Heart right ventricle (tissue), 16 donors: ENCODE measurements around the gene MED9. TPM values are rescaled to one million over a fixed set of nuclear protein-coding genes. Genes with fewer than 3 reads are reported as not detected.

Source experiments
- ATAC-seq, 8 donors: fragments of 200-7000 bp; cut with Tn5 transposase; one replicate each; pipeline ENCODE4 v1.9.1; 2020; ENCODE audit warnings: mild to moderate bottlenecking in 8 of 8, moderate library complexity in 8 of 8, moderate number of reproducible peaks in 1 of 8
- DNase-seq, 2 donors: peaks; one replicate each; pipeline ENCODE4 v3.0.0-alpha.2; 2020
- H3K27ac ChIP-seq, 10 donors: fragments of 200-600 bp; sonication (generic) in 2 of 10; one replicate each; pipeline versions ENCODE4 v1.5.0 to v1.8.0; 2020 to 2022; ENCODE audit warnings: mild to moderate bottlenecking in 3 of 10
- H3K27me3 ChIP-seq, 7 donors: fragments of 200-600 bp; one replicate each; pipeline ENCODE4 v1.8.0; 2021 to 2022; ENCODE audit warnings: mild to moderate bottlenecking in 2 of 7
- H3K36me3 ChIP-seq, 9 donors: fragments of 200-600 bp; sonication (generic) in 1 of 9; one replicate each; pipeline versions ENCODE4 v1.5.0 to v1.8.0; 2020 to 2022; ENCODE audit warnings: mild to moderate bottlenecking in 2 of 9
- H3K4me1 ChIP-seq, 9 donors: fragments of 200-600 bp; sonication (generic) in 1 of 9; one replicate each; pipeline versions ENCODE4 v1.5.0 to v1.8.0; 2020 to 2022; ENCODE audit warnings: mild to moderate bottlenecking in 4 of 9
- H3K4me3 ChIP-seq, 10 donors: fragments of 200-600 bp; sonication (generic) in 2 of 10; one replicate each; pipeline versions ENCODE4 v1.5.0 to v1.8.0; 2020 to 2022; ENCODE audit warnings: mild to moderate bottlenecking in 7 of 10, moderate library complexity in 2 of 10
- H3K9me3 ChIP-seq, 11 donors: fragments of 200-600 bp in 10 of 11; sonication (generic) in 2 of 11; one replicate each; pipeline versions ENCODE4 v1.5.0 to v1.8.0; 2013 to 2022; ENCODE audit warnings: mild to moderate bottlenecking in 2 of 11, control low read depth in 1 of 11, moderate library complexity in 1 of 11
- CTCF ChIP-seq, 9 donors: fragments of 200-600 bp; sonication (generic) in 2 of 9; IDR thresholded peaks; one replicate each; pipeline versions ENCODE4 v1.5.0 to v1.8.0; 2021 to 2022; ENCODE audit warnings: antibody characterized with exemption in 9 of 9, mild to moderate bottlenecking in 5 of 9, moderate library complexity in 1 of 9
- WGBS, 2 donors: extraction: QIAGEN DNeasy Blood & Tissue Kit; methylation state at CpG; one replicate each; pipeline ENCODE4 v1.1.7; 2013; ENCODE audit warnings: inconsistent platforms in 1 of 2; 5-methylcytosine and 5-hydroxymethylcytosine counted together
- intact Hi-C, 10 donors: fragments of 100-400 bp; cut with DNase I; formaldehyde crosslinking; loops; one replicate each; pipeline versions ENCODE4 v1.11.1 to v1.14.2; 2022
- polyA plus RNA-seq, 2 donors: library from polyadenylated mRNA; stranded (reverse); fragments of 200-250 nt; gene quantifications; one replicate each; pipeline ENCODE4 v1.2.3, GENCODE V29; 2013
- total RNA-seq, 10 donors: library from RNA; stranded (reverse); fragmentation: NEBNext Ultra II Directional in 3 of 10; extraction: Animal tissue kit (Norgen Biotek cat#: 25700) in 3 of 10; gene quantifications; one replicate each; pipeline versions ENCODE4 v1.2.1 to v1.2.4, GENCODE V29; 2021 to 2023
- donor health status: Arrhythmogenic right ventricular cardiomyopathy.
- donor health status: ischemic (EF 13 %, LVEDD 7.1; RV severe dilation, severe dysfunction).
- donor health status: healthy with polysubstance abuse.
- donor health status: DM: no; HTN: yes; CAD: no.
- donor health status: DM: no; HTN: no; CAD: no.
- donor health status: ischemic (EF 25% LVEDD 6.9; RV normal size, moderate dysfunction).
- donor health status: ischemic (EF 25% LVEDD 5.7; RV mildly dilated, moderate dysfunction).
- donor health status: healthy.
- donor health status: DM: yes; HTN: yes; CAD: no.
- donor health status: Ischemic cardiomyopathy.
- donor health status: ischemic (EF 35%, LVEDD 5.7; RV mildly dilated, moderate dysfunction).
- donor health status: nonischemic (EF 11% LVEDD 7.7; RV severe dilation, severe dysfunction).
- donor health status: DM: yes; HTN: yes; CAD: no.
- donor health status: PGD.
- donor health status: ischemic (EF 29% LVEDD 5.4; RV normal size, mild dysfunction).
- donor health status: nonischemic (EF 23%, LVEDD 6.1; RV moderate dilation, normal function).

The MED9 gene
- total and polyA plus RNA-seq, 12 donors, result 31.4 to 42.0 (median 33.6) TPM

- intact Hi-C loops, result loop anchor here in 1 of 10 donors (10.0 kb wide), 1 partner anchor 78 kb away; no protein-coding TSS in a partner anchor
- H3K9me3 ChIP-seq, result no peaks in the 10 kb centered on the region
- H3K27ac ChIP-seq, result no peak overlapping the region
- no peak for DNase-seq
- no peaks in the 10 kb centered on the region for H3K27me3 ChIP-seq
- TF ChIP-seq CTCF (IDR thresholded peaks at IDR 0.05), result no peak
- no peak for ATAC-seq
- no peak overlapping the region for H3K4me3 ChIP-seq
- 68% methylated on average over 6 of the region's 6 CpGs for WGBS, 2 donors
- H3K36me3 ChIP-seq, result no peaks in the 10 kb centered on the region
- H3K4me1 ChIP-seq, result peaks cover 0 to 11% (median 0%) of the 10 kb centered on the region in 9 donors
Measured at GRCh38 chr17:17433000-17433703, 43.6 kb upstream of the MED9 start.

- ATAC-seq (no peak), DNase-seq (no peak)
- TF ChIP-seq CTCF (IDR thresholded peaks at IDR 0.05), result no peak
- Histone ChIP-seq H3K27ac (no peak overlapping the region), H3K36me3 (no peaks in the 10 kb centered on the region), H3K4me1 (peaks cover 0 to 11% (median 0%) of the 10 kb centered on the region in 9 donors), H3K27me3 (no peaks in the 10 kb centered on the region), H3K4me3 (no peak overlapping the region), H3K9me3 (no peaks in the 10 kb centered on the region)
- 42 to 47% methylated on average over 2 of the region's 2 CpGs for WGBS, 2 donors
- intact Hi-C loops, result loop anchor here in 1 of 10 donors (10.0 kb wide), 1 partner anchor 80 kb away; no protein-coding TSS in a partner anchor
Measured at GRCh38 chr17:17434477-17434876, 42.3 kb upstream of the MED9 start.

- intact Hi-C loops, result loop anchor here in 1 of 10 donors (10.0 kb wide), 1 partner anchor 81 kb away; no protein-coding TSS in a partner anchor
- WGBS, 2 donors, result 44 to 50% methylated on average over 4 of the region's 4 CpGs
- no peak for TF ChIP-seq CTCF (IDR thresholded peaks at IDR 0.05)
- H3K27me3 ChIP-seq, result no peaks in the 10 kb centered on the region
- H3K27ac ChIP-seq, result no peak overlapping the region
- DNase-seq (no peak), ATAC-seq (no peak)
- no peaks in the 10 kb centered on the region for H3K36me3 ChIP-seq
- peaks cover 0 to 18% (median 3%) of the 10 kb centered on the region in 9 donors for H3K4me1 ChIP-seq
- no peak overlapping the region for H3K4me3 ChIP-seq
- H3K9me3 ChIP-seq, result no peaks in the 10 kb centered on the region
Measured at GRCh38 chr17:17435323-17435722, 41.5 kb upstream of the MED9 start.

- no peak for TF ChIP-seq CTCF (IDR thresholded peaks at IDR 0.05)
- DNase-seq, result no peak
- intact Hi-C loops, result loop anchor here in 1 of 10 donors (10.0 kb wide), 1 partner anchor 83 kb away; no protein-coding TSS in a partner anchor
- Histone ChIP-seq H3K4me3 (no peak overlapping the region), H3K4me1 (peaks cover 0 to 18% (median 3%) of the 10 kb centered on the region in 9 donors), H3K9me3 (no peaks in the 10 kb centered on the region), H3K36me3 (no peaks in the 10 kb centered on the region), H3K27me3 (no peaks in the 10 kb centered on the region), H3K27ac (no peak overlapping the region)
- 94 to 96% methylated on average over 9 of the region's 9 CpGs for WGBS, 2 donors
- no peak for ATAC-seq
Measured at GRCh38 chr17:17437461-17437860, 39.3 kb upstream of the MED9 start.
